ENCODE results near the gene PIMREG.

DNA sequence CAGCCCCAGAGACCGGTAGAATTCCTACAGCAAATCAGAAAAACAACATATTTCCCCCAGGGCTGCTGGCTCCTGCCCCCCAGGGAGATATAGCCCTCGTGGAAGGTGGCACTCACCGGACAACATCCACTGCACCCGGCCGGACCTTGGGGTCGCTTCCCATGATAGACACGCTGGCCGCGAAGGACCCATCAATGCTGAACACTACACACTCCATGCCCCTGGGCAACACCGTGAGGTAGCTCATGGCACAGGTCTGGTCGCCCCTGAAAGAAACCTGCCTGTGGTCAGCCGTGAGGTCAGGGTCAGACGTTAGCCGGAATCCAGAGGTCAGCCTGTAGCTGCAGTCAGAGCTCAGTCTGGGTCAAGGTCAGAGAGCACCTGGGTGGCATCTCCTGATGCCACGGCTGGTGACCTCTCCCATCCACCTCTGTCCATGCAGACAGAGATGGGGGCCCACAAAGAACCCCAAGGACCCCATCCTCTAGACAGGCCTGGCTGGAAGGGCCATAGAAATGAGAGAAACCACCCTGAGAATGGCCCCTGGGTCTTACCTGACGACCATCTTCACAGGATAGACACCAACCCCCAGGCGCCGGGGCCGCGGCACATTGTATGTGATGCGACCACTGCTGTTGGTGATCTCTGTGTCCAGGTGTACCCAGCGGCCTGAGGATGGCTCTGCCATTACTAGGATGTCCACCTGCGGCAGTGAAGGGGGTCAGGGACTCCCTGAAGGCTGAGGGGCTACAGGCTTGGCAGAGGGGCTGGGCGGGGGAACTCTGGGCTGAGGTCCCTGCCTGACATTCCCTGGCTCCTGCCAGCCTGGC, 19.6 kb downstream of the PIMREG start:
- no peak for TF ChIP-seq POLR2A (IDR thresholded peaks at IDR 0.05)
- TF ChIP-seq, protein P1, sequence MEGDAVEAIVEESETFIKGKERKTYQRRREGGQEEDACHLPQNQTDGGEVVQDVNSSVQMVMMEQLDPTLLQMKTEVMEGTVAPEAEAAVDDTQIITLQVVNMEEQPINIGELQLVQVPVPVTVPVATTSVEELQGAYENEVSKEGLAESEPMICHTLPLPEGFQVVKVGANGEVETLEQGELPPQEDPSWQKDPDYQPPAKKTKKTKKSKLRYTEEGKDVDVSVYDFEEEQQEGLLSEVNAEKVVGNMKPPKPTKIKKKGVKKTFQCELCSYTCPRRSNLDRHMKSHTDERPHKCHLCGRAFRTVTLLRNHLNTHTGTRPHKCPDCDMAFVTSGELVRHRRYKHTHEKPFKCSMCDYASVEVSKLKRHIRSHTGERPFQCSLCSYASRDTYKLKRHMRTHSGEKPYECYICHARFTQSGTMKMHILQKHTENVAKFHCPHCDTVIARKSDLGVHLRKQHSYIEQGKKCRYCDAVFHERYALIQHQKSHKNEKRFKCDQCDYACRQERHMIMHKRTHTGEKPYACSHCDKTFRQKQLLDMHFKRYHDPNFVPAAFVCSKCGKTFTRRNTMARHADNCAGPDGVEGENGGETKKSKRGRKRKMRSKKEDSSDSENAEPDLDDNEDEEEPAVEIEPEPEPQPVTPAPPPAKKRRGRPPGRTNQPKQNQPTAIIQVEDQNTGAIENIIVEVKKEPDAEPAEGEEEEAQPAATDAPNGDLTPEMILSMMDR (IDR thresholded peaks at IDR 0.05): no peak
